PC-9 (cell line): ENCODE data around the gene PTH1R.

Experiments
- CTCF ChIP-seq: fragments of 200-600 bp; sonication (generic); conservative IDR thresholded peaks from 2 replicates; pipeline ENCODE4 v1.6.1; 2017; ENCODE audit warnings: mixed run types, antibody characterized with exemption, mild to moderate bottlenecking, moderate library complexity
- EZH2 ChIP-seq: fragments of 200-600 bp; sonication (generic); IDR thresholded peaks from 2 replicates; pipeline ENCODE4 v1.8.0; 2017; ENCODE audit warnings: antibody characterized with exemption, low read depth

- TF ChIP-seq CTCF (no peak), EZH2 (no peak)
Measured at GRCh38 chr3:46893763-46894162, 16.2 kb downstream of the PTH1R start.
